Hepatocyte (in vitro differentiated cells): ENCODE data around the gene TFAP2A.
A peak's percentile ranks its signal among the peaks of the same experiment; 100 is the strongest.

Experiments used
- CTCF ChIP-seq: fragments of 200-600 bp; sonication (generic); IDR thresholded peaks from 2 replicates; pipeline ENCODE4 v1.5.1; 2016; ENCODE audit warnings: antibody characterized with exemption, mild to moderate bottlenecking; ENCODE audit not compliant: poor library complexity
- EZH2 ChIP-seq: fragments of 200-600 bp; sonication (generic); IDR thresholded peaks from 2 replicates; pipeline ENCODE4 v1.6.1; 2016; ENCODE audit warnings: antibody characterized with exemption, mild to moderate bottlenecking, borderline replicate concordance

DNA sequence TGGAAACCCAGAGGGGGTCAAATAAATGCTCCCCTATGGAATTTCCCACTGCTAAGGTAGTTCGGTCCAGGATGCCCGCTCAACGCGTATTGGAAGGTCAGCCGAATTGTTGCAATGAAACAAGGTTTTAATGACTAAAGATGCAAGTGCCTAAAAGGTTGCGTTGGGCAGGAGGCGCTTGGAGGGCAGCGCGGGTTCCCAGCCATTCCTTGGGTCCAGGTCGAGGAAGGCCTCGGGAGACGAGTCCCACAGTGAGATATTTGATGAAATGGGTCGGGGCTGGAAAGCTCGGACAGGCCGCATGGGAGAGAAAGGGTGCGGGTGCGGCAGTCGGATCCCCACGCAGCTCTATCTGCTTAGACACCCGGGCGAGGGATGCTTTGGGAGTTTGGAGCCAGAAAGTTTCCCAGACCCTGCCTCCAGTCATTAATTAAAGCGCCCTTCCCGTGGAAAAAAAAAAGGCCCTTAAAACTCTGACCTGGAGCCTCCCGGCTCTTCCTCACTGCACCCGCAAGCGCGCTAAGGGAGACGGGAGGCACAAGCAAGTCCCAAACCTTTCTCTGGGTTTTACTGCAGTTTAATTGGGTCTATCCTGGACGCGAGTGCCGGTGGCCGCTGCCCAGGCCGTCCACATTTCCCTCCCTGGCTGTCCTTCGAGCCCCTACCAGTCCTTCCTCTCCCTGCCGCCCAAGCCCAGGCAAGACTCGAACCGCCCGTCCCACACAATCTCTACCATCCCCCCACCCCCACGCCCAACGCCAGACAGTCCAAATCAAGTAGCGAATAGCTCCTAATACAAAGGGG lies 24.2 kb downstream of the TFAP2A start:
- TF ChIP-seq CTCF = no peak
- peak; percentile 95 for TF ChIP-seq EZH2
